Measurements from ENCODE around the gene LIN52. TPM values are rescaled to one million over a fixed set of nuclear protein-coding genes. Genes with fewer than 3 reads are reported as not detected.

LIN52 gene
- total RNA-seq, 1 experiment from 2014 or later: 16.9 TPM

DNA sequence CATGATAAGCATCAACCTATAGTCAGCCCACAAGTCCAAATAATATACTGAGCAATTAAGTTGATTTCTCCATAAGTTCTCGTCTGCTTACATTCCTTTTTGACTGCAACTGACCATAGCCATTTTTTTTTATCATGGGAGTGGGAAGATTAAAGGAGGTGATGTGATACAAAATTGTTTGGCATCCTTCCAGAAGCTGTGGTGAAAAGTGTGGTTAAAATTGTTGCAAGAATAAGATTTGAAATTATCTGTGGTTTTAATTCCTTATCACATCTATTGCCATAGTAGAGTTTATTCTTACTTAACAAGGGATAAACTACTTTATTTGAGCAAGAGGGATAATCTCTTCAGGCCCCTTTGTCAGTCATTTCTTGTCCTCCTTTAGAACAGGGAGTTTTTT is 50.7 kb downstream of the LIN52 start:
- H3K9me3 ChIP-seq (ENCODE audit: low read depth, low read length, poor library complexity, severe bottlenecking): no peaks in the 10 kb centered on the region
- intact Hi-C loops (cut with micrococcal nuclease; ENCODE audit: unreplicated experiment): no loop called here
- CTCF ChIA-PET: no interaction called here
- DNase-seq (ENCODE audit: low spot score): no peak
- H3K4me1 ChIP-seq (ENCODE audit: insufficient read depth, low read length, poor library complexity, severe bottlenecking): peaks cover 1% of the 10 kb centered on the region
- H3K27me3 ChIP-seq (replicated peaks; ENCODE audit: insufficient read depth, low read depth, low read length, poor library complexity): no peaks in the 10 kb centered on the region
- no peaks in the 10 kb centered on the region for H3K36me3 ChIP-seq (ENCODE audit: insufficient read depth, low read length, poor library complexity, severe bottlenecking)
- H3K27ac ChIP-seq (ENCODE audit: low read depth, low read length, poor library complexity, severe bottlenecking): no peak overlapping the region
- BruUV-seq (replicated peaks): no TSS peak
- TF ChIP-seq EZH2 (IDR thresholded peaks at IDR 0.05; ENCODE audit: borderline replicate concordance, low read depth, low read length, poor library complexity, severe bottlenecking) (no peak), CTCF (conservative IDR thresholded peaks at IDR 0.05; ENCODE audit: low read depth, low read length) (no peak)
- no peak overlapping the region for H3K4me3 ChIP-seq (ENCODE audit: low read depth, low read length, poor library complexity, severe bottlenecking)
- POLR2A ChIA-PET (ENCODE audit: low non-redundant PET): no interaction called here

DNA sequence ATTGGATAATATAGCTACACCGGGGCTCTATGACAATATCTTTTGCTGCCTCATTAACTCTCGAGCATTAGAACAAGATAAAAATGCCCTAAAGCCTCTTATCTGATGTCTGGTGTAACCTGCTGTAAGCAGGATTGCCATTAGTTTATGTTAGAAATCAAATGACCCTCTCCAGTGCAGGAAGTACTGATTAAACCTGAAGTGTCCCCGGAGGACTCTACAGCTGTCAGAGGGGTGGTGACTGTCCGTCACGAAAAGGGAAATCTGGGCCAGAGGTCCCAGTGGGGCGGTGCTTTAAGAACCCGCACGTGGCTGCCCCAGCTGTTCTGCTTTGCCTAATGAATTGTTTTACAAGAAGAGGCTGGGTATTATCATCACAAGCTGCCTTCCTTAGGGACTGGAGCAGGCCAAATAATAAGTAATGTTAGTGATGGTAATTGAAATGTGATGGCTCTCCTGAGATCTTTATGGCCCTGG is 55.7 kb downstream of the LIN52 start:
- POLR2A ChIA-PET (ENCODE audit: low non-redundant PET): interaction anchor here (0.6 kb wide), 1 partner anchor 23 kb away, joined by 3 read pairs; no protein-coding TSS in a partner anchor

DNA sequence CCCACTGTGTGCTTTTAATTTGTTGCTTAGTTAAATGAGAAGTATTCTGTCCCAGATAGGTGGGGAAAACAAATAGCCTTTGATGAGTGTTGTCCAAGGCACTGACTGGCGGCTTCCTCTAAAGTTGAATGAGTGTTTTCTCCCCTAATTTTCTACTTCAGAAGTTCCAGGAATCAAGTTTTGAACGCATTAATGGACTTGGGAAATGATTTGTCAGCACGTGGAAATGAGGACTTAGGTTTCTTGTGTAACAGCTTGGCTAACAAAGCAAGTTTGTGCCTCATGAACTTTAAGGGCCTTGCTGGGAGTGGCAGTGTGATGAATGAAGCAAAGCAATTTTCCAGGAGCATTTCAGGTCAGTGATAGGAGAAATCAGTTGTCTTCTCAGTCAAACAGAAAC is 56.9 kb downstream of the LIN52 start:
- H3K27me3 ChIP-seq (replicated peaks; ENCODE audit: insufficient read depth, low read depth, low read length, poor library complexity): no peaks in the 10 kb centered on the region
- H3K4me3 ChIP-seq (ENCODE audit: low read depth, low read length, poor library complexity, severe bottlenecking): no peak overlapping the region
- no peak overlapping the region for H3K27ac ChIP-seq (ENCODE audit: low read depth, low read length, poor library complexity, severe bottlenecking)
- no peaks in the 10 kb centered on the region for H3K9me3 ChIP-seq (ENCODE audit: low read depth, low read length, poor library complexity, severe bottlenecking)
- DNase-seq (ENCODE audit: low spot score): no peak
- TF ChIP-seq CTCF (conservative IDR thresholded peaks at IDR 0.05; ENCODE audit: low read depth, low read length) (no peak), EZH2 (IDR thresholded peaks at IDR 0.05; ENCODE audit: borderline replicate concordance, low read depth, low read length, poor library complexity, severe bottlenecking) (no peak)
- peaks cover 9% of the 10 kb centered on the region for H3K4me1 ChIP-seq (ENCODE audit: insufficient read depth, low read length, poor library complexity, severe bottlenecking)
- CTCF ChIA-PET: no interaction called here
- intact Hi-C loops (cut with micrococcal nuclease; ENCODE audit: unreplicated experiment): no loop called here
- POLR2A ChIA-PET (ENCODE audit: low non-redundant PET): no interaction called here
- H3K36me3 ChIP-seq (ENCODE audit: insufficient read depth, low read length, poor library complexity, severe bottlenecking): no peaks in the 10 kb centered on the region
- no TSS peak for BruUV-seq (replicated peaks)

More for the DNA sequence above, 55.7 kb downstream of the LIN52 start:
- DNase-seq (ENCODE audit: low spot score): peak; percentile 70
- BruUV-seq (replicated peaks): no TSS peak
- Histone ChIP-seq H3K36me3 (ENCODE audit: insufficient read depth, low read length, poor library complexity, severe bottlenecking) (no peaks in the 10 kb centered on the region), H3K27ac (ENCODE audit: low read depth, low read length, poor library complexity, severe bottlenecking) (no peak overlapping the region), H3K9me3 (ENCODE audit: low read depth, low read length, poor library complexity, severe bottlenecking) (no peaks in the 10 kb centered on the region), H3K4me3 (ENCODE audit: low read depth, low read length, poor library complexity, severe bottlenecking) (no peak overlapping the region), H3K4me1 (ENCODE audit: insufficient read depth, low read length, poor library complexity, severe bottlenecking) (peaks cover 9% of the 10 kb centered on the region), H3K27me3 (replicated peaks; ENCODE audit: insufficient read depth, low read depth, low read length, poor library complexity) (no peaks in the 10 kb centered on the region)
- intact Hi-C loops (cut with micrococcal nuclease; ENCODE audit: unreplicated experiment): no loop called here
- CTCF ChIA-PET: no interaction called here
- TF ChIP-seq EZH2 (IDR thresholded peaks at IDR 0.05; ENCODE audit: borderline replicate concordance, low read depth, low read length, poor library complexity, severe bottlenecking) (no peak), CTCF (conservative IDR thresholded peaks at IDR 0.05; ENCODE audit: low read depth, low read length) (no peak)

Data from A673 (cell line).